Hepatocyte (in vitro differentiated cells): ENCODE data around the gene RNF34.

Experiments used
- CTCF ChIP-seq: fragments of 200-600 bp; sonication (generic); IDR thresholded peaks from 2 replicates; pipeline ENCODE4 v1.5.1; 2016; ENCODE audit warnings: antibody characterized with exemption, mild to moderate bottlenecking; ENCODE audit not compliant: poor library complexity
- EZH2 ChIP-seq: fragments of 200-600 bp; sonication (generic); IDR thresholded peaks from 2 replicates; pipeline ENCODE4 v1.6.1; 2016; ENCODE audit warnings: antibody characterized with exemption, mild to moderate bottlenecking, borderline replicate concordance
- EZH2phosphoT487 ChIP-seq: fragments of 200-600 bp; sonication (generic); IDR thresholded peaks from one replicate; pipeline ENCODE4 v1.6.1; 2018; ENCODE audit warnings: antibody characterized with exemption, mild to moderate bottlenecking, low read depth, moderate library complexity; ENCODE audit not compliant: unreplicated experiment, severe bottlenecking

DNA sequence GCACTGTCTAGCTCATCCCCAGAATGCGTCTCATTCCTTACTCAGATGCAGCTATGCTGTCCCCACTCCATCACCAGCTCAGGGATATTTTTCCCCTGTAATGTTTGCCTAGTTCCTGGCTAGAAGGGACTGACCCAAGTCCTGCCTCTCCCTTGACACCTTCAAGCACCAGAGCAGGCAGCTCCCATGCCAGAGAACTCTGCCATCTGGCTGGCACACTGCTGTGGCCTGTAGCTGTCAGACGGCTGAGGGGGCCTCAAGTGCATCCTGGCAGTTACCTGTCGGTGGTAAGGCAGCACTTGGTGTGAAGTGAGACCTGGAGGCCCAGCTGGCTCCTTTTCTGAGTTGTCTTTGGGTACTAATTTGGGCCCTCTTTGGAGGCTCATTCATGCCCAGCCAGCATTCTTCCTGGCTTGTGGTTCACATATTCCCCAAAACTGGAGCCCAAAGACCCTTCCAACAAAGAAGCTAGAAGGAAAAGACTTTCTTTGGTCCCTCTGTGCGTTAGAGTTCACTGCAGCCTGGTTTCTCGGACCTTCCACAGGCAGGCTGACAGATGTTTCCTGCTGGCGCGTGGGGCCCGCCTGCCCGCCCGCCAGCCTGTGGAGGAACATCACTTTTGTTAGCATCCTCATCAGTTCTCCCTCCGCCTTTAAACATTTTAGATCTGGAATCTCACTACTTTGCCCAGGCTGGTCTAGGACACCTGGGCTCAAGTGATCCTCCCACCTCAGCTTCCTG is 33.0 kb downstream of the RNF34 start:
- TF ChIP-seq CTCF (no peak), EZH2phosphoT487 (no peak), EZH2 (no peak)
